ENCODE results near the gene CTXND2. TPM values are rescaled to one million over a fixed set of nuclear protein-coding genes. Genes with fewer than 3 reads are reported as not detected.

CTXND2 gene
- total and polyA plus RNA-seq, 2 of the 13 experiments (the other 11 are each of a cell fraction or from before 2014, with no cell fraction given), result not detected

DNA sequence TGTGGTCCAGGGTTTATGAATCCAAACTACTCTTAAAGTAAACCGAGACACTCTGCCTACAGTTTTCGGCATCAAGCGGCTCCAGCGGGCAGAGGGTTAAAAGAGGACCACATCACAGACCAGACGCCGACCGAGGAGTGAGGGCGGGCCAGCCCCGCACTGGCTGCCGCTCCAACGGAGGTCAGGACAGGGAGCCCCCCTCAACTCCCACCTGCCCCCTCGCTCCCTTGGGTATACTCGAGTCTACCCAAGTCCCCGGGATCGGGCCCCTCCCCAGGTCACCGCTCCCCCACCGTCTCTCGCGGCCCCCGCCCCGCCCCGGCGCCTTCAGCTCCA, 10.8 kb upstream of the CTXND2 start:
- no TSS peak for BruUV-seq (replicated peaks)
- no peaks in the 10 kb centered on the region for H4K20me1 ChIP-seq (ENCODE audit: insufficient read depth, low read length)
- POLR2A ChIA-PET, result interaction anchor here (0.6 to 1.1 kb wide), 3 partner anchors 23 to 304 kb away, joined by 3 to 4 read pairs (median 3); no protein-coding TSS in a partner anchor
- peak overlapping the region; percentile 84 for H3K27ac ChIP-seq (ENCODE audit: extremely low read length, insufficient read depth, low read length)
- H3K79me2 ChIP-seq (ENCODE audit: insufficient read depth, low read length), result peaks cover 36% of the 10 kb centered on the region
- DNase-seq (ENCODE audit: low spot score), result peak; percentile 63
- 0% methylated on average over 5 of the region's 23 CpGs for whole genome bisulfite sequencing (ENCODE audit: low lambda C conversion rate)
- peak overlapping the region; percentile 84 to 90 (median 85) for H3K4me3 ChIP-seq (replicated peaks in 1 of 3; ENCODE audit: insufficient read depth in 1 of 3, low read depth in 2 of 3, low read length in 3 of 3)
- peak; percentile 80 for ATAC-seq
- FAIRE-seq, result no peak
- no peak overlapping the region for H2AFZ ChIP-seq (ENCODE audit: low read length)
- peak overlapping the region; percentile 79 for H3K4me2 ChIP-seq (ENCODE audit: low read depth, low read length)
- H3K4me1 ChIP-seq (ENCODE audit: insufficient read depth, low read length), result peaks cover 33% of the 10 kb centered on the region
- H3K9ac ChIP-seq (ENCODE audit: insufficient read depth, low read depth, low read length), result peak overlapping the region; percentile 76
- H3K36me3 ChIP-seq (replicated peaks in 1 of 2; ENCODE audit: control insufficient read depth in 1 of 2, insufficient read depth in 2 of 2, low read length in 2 of 2), result 0 out of 5 replicates have a peak, but pooled peaks cover 0 to 4% of the 10 kb centered on the region in 2 experiments
- H3K27me3 ChIP-seq (ENCODE audit: control insufficient read depth in 1 of 2, insufficient read depth in 2 of 2, low read length in 2 of 2), result no peaks in the 10 kb centered on the region; a peak in 1 of 5 replicates
- no peaks in the 10 kb centered on the region for H3K9me3 ChIP-seq (ENCODE audit: low read length)
- in situ Hi-C loops (cut with HindIII; ENCODE audit: extremely low pct_ligation_motif_present, low pct_unique_long_range_greater_than_20kb) (no loop called here), intact Hi-C loops (cut with micrococcal nuclease; ENCODE audit: unreplicated experiment) (loop anchor here (2.0 to 5.0 kb wide), 2 partner anchors 46 to 103 kb away; no protein-coding TSS in a partner anchor)
- CTCF ChIA-PET (ENCODE audit: low intra/inter-chr PET ratio, low total read pairs), result no interaction called here
- TF ChIP-seq TP53 (CRISPR knock-in tag; conservative IDR thresholded peaks at IDR 0.05), result no peak
- TF ChIP-seq ZNF768 (CRISPR knock-in tag; IDR thresholded peaks at IDR 0.05), result no peak
- TF ChIP-seq GATAD2A (CRISPR knock-in tag; IDR thresholded peaks at IDR 0.05), result peak; percentile 55
- TF ChIP-seq MED1 (CRISPR knock-in tag; IDR thresholded peaks at IDR 0.05), result no peak
- TF ChIP-seq ARNT2 (CRISPR knock-in tag; IDR thresholded peaks at IDR 0.05; ENCODE audit: low read depth), result no peak
- TF ChIP-seq NR2F2 (IDR thresholded peaks at IDR 0.05; ENCODE audit: borderline replicate concordance, low read depth), result no peak
- TF ChIP-seq, protein P1, sequence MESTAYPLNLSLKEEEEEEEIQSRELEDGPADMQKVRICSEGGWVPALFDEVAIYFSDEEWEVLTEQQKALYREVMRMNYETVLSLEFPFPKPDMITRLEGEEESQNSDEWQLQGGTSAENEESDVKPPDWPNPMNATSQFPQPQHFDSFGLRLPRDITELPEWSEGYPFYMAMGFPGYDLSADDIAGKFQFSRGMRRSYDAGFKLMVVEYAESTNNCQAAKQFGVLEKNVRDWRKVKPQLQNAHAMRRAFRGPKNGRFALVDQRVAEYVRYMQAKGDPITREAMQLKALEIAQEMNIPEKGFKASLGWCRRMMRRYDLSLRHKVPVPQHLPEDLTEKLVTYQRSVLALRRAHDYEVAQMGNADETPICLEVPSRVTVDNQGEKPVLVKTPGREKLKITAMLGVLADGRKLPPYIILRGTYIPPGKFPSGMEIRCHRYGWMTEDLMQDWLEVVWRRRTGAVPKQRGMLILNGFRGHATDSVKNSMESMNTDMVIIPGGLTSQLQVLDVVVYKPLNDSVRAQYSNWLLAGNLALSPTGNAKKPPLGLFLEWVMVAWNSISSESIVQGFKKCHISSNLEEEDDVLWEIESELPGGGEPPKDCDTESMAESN (CRISPR knock-in tag; conservative IDR thresholded peaks at IDR 0.05), result peak; percentile 25; the same call in 1 of the 2 replicates
- TF ChIP-seq ZNF775 (CRISPR knock-in tag; IDR thresholded peaks at IDR 0.05; ENCODE audit: borderline replicate concordance), result no peak
- peak; percentile 20; the same call in 1 of the 2 replicates for TF ChIP-seq ZNF761 (CRISPR knock-in tag; conservative IDR thresholded peaks at IDR 0.05)
- TF ChIP-seq JARID2 (CRISPR knock-in tag; IDR thresholded peaks at IDR 0.05; ENCODE audit: insufficient replicate concordance), result no peak
- peak; percentile 38; the same call in 1 of the 2 replicates for TF ChIP-seq SAP130 (CRISPR knock-in tag; IDR thresholded peaks at IDR 0.05; ENCODE audit: low read depth)
- TF ChIP-seq TARDBP (CRISPR knock-in tag; IDR thresholded peaks at IDR 0.05), result 0 out of 2 replicates have a peak, but pooled peaks have one; percentile 7
- 0 out of 2 replicates have a peak, but pooled peaks have one; percentile 18 for TF ChIP-seq ZNF746 (CRISPR knock-in tag; IDR thresholded peaks at IDR 0.05)
- TF ChIP-seq FOXC1 (CRISPR knock-in tag; IDR thresholded peaks at IDR 0.05; ENCODE audit: borderline replicate concordance), result 0 out of 2 replicates have a peak, but pooled peaks have one; percentile 3
- TF ChIP-seq ZNF891 (CRISPR knock-in tag; IDR thresholded peaks at IDR 0.05), result peak; percentile 2; the same call in 1 of the 2 replicates
- TF ChIP-seq DMAP1 (CRISPR knock-in tag; IDR thresholded peaks at IDR 0.05), result no peak
- 0 out of 2 replicates have a peak, but pooled peaks have one; percentile 13 for TF ChIP-seq ZNF816 (CRISPR knock-in tag; IDR thresholded peaks at IDR 0.05; ENCODE audit: borderline replicate concordance)
- 0 out of 2 replicates have a peak, but pooled peaks have one; percentile 14 for TF ChIP-seq NCOA2 (CRISPR knock-in tag; IDR thresholded peaks at IDR 0.05)
- TF ChIP-seq ZNF20 (CRISPR knock-in tag; IDR thresholded peaks at IDR 0.05), result no peak
- TF ChIP-seq, protein P2, sequence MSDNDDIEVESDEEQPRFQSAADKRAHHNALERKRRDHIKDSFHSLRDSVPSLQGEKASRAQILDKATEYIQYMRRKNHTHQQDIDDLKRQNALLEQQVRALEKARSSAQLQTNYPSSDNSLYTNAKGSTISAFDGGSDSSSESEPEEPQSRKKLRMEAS (IDR thresholded peaks at IDR 0.05), result 0 out of 2 replicates have a peak, but pooled peaks have one; percentile 11
- TF ChIP-seq MTA1 (CRISPR knock-in tag; IDR thresholded peaks at IDR 0.05; ENCODE audit: borderline replicate concordance), result 0 out of 2 replicates have a peak, but pooled peaks have one; percentile 13
- 0 out of 2 replicates have a peak, but pooled peaks have one; percentile 3 for TF ChIP-seq ZNF33B (CRISPR knock-in tag; IDR thresholded peaks at IDR 0.05)
- TF ChIP-seq FOSL1 (CRISPR knock-in tag; IDR thresholded peaks at IDR 0.05; ENCODE audit: borderline replicate concordance), result no peak
- TF ChIP-seq FOXA1 (IDR thresholded peaks at IDR 0.05), result no peak
- TF ChIP-seq FOXA1 (CRISPR knock-in tag; IDR thresholded peaks at IDR 0.05), result no peak
- 0 out of 2 replicates have a peak, but pooled peaks have one; percentile 54 for TF ChIP-seq KMT2A (CRISPR knock-in tag; IDR thresholded peaks at IDR 0.05)
- peak; percentile 44; the same call in 1 of the 2 replicates for TF ChIP-seq ZBTB7B (CRISPR knock-in tag; IDR thresholded peaks at IDR 0.05)
- no peak for TF ChIP-seq ZBTB38 (CRISPR knock-in tag; IDR thresholded peaks at IDR 0.05)
